ENCODE measurements around the gene TRPM7.
"Not testable (repeated sequence)": the region's sequence is repeated elsewhere in the genome, so short reads cannot be mapped to it uniquely, and the experiment has no call there.

Gene TRPM7

GRCh38 chr15:50686469-50687301, at the start of gene TRPM7:
Gene TRPM7 (minus strand): TSS chr15:50686797. CDS start chr15:50686533, 264 bp downstream.
- DNase-seq (ENCODE audit: low read depth, low spot score), result peak; percentile 74

DNA sequence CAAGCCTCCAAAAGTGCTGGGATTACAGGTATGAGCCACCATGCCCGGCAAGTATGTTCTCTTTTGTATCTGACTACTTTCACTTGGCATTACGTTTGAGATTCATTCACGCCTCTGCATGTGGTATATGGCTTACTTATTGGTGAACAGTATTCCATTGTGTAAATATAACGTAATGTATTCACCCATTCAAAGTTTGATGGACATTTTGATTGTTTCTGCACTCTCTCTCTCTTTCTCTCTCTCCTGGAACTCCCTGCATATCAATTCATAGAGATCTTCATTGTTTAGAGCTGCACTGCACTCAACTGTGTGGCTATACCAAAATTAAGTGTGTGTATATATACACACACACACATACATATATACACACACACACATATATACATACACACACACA, 48.6 kb upstream of the TRPM7 start:
- DNase-seq (ENCODE audit: low read depth, low spot score), result no peak

DNA sequence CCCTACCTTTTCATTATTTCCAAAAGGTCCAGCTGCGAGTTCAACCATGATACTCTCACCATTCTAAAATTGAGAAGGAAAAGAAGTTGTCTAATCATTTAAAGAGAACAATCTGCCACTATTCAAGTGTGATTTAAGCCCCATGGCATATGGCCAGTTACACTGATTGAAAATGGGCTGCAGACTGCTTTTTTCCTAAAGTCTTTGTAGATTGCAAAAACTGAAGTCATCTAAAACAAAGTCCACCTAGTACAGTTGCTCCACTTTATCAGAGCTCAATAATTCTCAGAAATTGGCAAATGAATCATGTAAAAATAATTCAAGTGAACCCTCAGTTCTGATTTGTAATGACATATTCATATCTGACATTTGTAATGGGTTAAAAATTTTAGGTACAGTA, 39.7 kb upstream of the TRPM7 start:
- DNase-seq (ENCODE audit: low read depth, low spot score), result no peak

GRCh38 chr15:50718700-50719125, 32.1 kb upstream of the TRPM7 start:
- no peak for DNase-seq (ENCODE audit: low read depth, low spot score)

DNA sequence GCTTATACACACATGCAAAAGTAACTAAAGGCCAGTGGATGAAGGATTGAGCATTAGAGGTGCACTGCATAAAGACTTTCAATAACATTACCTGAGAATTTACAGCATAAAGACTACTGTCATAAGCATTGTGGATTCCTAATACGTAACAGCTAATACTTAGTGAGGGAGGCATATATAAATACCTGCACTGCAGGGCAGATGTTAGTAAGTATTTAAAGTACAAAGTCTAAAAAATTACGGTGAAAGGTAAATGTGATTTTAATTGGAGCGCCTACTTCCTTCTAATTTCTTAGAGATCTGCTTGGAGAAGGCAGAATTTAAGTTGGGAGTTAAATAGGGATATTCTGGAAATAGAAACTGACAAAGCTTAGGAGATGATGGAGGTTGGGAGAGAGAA, 25.4 kb upstream of the TRPM7 start:
- no peak for DNase-seq (ENCODE audit: low read depth, low spot score)

- no peak for DNase-seq (ENCODE audit: low read depth, low spot score)
These were observed 24.0 kb upstream of the TRPM7 start for GRCh38 chr15:50710585-50710984.

DNA sequence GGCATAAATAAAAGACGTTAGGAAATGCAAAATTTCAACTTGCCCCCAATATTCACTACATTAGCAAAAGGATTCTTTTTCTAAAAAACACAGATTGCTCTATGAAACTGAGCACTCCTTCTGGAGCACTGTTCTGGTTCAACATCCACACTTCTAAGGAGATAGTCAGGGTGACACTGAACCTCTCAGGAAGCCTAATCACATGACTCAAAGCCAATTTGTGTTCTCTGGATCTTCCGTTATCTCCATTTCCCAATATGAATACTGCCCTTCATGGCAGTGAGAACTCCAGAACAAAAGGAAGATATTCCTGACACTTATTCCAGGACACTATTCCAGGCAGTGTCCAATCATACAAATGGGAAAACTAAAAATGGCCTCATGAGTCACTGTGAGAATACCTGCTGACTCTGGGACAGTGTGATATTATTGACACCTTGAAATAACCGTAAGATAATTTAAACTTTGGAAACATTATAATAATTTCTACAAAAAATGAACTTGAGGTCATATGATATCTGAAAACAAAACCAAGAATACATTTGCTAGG, 21.4 kb upstream of the TRPM7 start:
- no peak for DNase-seq (ENCODE audit: low read depth, low spot score)

- DNase-seq (ENCODE audit: low read depth, low spot score), result no peak
These were observed 16.3 kb upstream of the TRPM7 start for GRCh38 chr15:50702762-50703334.

DNA sequence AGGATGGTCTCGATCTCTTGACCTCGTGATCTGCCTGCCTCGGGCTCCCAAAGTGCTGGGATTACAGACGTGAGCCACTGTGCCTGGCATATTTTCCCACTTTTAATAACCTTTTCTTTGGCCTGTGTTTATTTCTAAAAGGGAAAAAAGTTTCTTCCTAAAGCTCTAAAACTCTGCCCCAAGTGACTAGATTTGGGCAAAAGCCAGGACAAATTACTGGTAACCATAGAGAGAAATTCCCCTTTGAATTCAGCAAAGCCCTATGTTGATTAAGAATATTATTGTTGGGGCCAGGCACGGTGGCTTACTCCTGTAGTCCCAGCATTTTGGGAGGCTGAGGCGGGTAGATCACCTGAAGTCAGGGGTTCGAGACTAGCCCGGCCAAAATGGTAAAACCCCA, 11.5 kb upstream of the TRPM7 start:
- DNase-seq (ENCODE audit: low read depth, low spot score), result no peak

DNA sequence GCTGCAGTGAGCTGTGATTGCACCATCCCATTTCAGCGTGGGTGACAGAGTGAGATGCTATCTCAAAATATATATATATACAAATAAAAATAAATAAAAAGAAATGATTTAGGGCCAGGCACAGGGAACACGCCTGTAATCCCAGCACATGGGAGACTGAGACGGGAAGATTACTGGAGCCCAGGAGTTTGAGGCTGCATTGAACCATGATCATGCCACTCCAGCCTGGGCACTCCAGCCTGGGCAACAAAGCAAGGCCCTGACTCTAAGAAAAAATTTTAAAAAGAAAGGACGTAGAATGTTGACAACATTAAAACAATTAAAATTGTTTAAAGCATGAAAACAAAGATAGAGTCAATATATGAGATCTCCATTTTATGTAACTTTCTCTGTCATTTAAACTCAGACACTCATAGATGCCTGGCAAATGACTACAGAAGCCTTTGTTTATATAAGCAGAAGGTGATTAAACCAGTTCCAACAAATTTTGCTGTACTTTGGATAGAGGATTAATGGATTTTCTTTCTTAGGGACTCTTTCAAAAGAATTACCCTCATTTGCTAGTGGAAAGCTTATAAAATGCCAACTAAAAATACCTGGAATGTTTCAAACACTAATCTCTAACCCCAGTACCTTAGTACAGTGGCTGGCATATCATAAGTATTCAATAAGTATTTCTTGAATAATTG, 10.7 kb upstream of the TRPM7 start:
- no peak for DNase-seq (ENCODE audit: low read depth, low spot score)

GRCh38 chr15:50694634-50695165, 8.1 kb upstream of the TRPM7 start:
- DNase-seq (ENCODE audit: low read depth, low spot score), result not testable (repeated sequence)

DNA sequence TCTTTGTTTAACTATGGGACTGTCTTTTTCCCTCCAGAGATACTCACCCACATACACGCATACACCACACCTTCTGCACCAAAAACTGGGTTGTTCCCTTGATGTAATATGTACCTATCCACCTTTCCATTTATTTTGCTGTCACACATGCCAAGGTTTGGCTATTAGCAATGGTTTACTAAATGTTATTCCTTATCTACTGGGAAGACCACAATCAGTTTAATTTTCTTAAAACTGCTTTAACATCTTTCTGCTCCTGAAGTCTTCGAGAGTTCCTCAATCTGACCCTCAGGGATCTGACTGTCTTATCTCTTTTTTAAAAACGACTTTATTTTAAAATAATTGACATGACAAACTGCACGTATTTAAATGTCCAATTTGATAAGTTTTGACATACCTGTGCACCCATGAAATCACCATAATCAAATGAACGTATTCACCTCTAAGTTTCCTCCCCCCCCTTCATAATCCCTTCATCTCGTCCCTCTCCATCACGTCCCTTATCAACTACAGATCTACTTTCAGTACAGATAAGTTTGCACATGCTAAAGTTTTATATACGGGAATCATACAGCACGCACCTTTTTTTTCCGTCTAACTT, 805 bp upstream of the TRPM7 start:
- no peak for DNase-seq (ENCODE audit: low read depth, low spot score)

DNA sequence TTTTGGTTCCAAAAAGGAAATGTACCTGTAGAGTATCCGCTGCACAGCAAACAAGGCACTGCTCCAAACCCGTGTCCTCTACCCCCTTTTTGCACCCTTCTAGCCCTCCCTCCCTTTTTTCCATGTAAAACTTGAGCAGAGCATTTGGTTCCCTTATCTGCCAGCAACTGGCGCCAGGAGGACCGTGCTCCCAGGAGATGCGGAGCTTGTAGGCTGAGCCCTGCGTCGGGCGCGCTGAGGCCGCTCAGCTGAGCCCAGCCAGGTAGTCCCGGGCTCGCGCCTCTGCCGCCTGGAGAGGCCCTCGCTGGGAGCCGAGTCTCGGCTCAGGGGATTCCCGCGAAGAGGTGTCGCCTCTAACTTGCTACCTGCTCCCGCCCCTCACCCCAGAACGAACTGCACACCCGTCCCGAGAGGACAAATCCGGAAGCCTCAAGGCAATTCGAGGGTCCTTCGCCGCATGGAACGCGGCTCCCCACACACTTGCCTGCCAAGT, 575 bp downstream of the TRPM7 start:
- DNase-seq (ENCODE audit: low read depth, low spot score), result peak; percentile 43

- no peak for DNase-seq (ENCODE audit: low read depth, low spot score)
These were observed 1.2 kb downstream of the TRPM7 start for GRCh38 chr15:50685191-50685975.

DNA sequence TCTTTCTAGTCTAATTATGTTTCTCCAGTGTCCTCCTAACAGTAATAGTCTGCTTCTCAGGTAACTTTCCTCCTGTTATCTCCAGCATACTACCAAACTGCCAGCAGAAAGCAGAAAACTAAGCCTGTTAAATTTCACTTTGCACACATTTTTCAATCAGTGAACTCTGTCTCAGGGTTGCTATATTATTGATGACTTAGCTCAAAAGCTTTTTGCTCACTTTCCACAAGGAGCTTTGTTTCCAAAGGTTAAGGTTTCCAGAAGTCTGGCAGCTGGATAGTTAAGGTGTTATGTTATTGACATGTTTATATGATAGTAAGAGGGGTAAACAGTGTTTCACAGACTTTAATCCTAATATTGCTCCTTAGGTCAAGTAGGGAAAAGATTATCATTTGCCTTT, 5.1 kb downstream of the TRPM7 start:
- no peak for DNase-seq (ENCODE audit: low read depth, low spot score)

GRCh38 chr15:50676799-50677483, 9.7 kb downstream of the TRPM7 start:
- no peak for DNase-seq (ENCODE audit: low read depth, low spot score)

DNA sequence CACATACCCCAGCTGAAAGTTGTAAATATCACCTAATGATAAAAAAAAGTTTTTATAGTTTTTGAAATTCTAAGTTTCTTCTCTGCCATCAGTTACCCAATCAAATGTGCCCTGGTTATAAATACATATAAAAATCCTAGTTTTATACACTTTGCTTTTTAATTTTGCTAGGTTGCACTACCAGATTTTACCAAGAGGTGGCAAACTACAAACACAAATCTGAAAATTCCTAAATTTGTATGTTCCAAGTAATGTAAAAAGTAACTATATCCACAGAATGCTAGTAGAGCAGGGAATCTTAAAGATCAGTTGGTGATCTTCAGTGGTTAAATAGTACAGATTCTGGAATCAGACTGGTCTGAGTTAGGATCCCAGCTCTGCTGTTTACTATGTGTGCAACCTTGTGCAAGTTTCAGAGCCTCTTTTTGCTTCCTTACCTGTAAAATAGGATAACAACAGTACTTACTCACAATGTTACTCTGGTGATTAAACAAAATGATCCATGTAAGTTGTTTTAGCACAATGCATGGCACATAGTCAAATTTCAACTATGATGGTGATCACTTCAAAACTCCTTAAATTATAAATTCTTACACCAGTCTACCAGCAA, 11.0 kb downstream of the TRPM7 start:
- no peak for DNase-seq (ENCODE audit: low read depth, low spot score)

DNA sequence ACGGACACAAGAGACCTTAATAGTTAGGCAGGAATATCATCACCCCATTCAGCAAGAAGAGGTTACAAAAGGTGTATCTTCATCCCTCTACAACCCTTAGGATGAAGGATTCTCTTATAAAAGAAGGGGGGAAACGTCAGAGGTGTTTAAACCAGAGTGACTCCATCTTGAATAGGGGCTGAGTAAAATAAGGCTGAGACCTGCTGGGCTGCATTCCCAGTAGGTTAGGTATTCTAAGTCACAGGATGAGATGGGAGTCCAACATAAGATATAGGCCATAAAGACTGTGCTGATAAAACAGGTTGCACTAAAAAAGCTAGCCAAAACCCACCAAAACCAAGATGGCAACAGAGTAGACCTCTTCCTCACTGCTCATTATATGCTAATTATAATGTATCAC, 16.5 kb downstream of the TRPM7 start:
- DNase-seq (ENCODE audit: low read depth, low spot score), result no peak

DNA sequence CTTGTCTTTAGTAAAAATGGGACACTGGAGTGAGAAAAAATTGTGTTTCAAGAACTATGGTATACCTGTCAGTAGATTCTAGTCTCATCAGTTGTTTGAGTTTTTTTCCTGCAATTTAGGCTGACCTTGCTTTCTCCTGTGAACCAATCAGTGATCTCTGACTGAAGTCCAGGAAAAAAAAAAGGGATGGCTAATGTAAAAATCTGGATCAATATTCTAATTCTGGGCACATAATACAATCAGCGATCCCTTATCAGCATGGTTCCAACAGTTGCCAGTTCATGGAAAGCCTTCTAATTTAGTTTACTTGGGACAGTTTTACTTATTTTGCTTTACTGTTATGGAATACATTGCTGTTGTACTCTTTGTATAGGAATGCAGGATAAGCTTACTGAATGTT, 17.0 kb downstream of the TRPM7 start:
- DNase-seq (ENCODE audit: low read depth, low spot score), result no peak

DNA sequence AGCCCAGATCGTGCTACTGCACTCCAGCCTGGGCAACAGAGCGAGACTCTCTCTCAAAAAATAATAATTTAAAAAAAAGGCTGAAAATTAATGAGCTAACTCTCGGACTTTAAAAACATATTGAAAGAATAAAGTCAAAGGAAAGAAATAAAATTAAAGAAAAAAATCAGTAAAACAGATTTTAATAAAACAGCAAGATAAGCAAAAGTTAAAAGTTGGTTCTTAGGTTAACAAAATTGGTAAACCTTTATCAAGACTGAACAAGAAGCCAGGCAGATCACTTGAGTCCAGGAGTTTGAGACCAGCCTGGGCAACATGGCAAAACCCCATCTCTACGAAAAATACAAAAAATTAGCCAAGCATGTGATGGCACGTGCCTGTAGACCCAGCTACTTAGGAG, 20.7 kb downstream of the TRPM7 start:
- DNase-seq (ENCODE audit: low read depth, low spot score), result no peak

Data from activated CD4-positive, CD25-positive, alpha-beta regulatory T cell treated with anti-CD3 and anti-CD28 coated beads, Interleukin-2, amount 50 U/mL, for 16 hours (primary cell).